Stomach (tissue), 9 donors: ENCODE measurements around the gene PPARGC1A. TPM values are rescaled to one million over a fixed set of nuclear protein-coding genes. Genes with fewer than 3 reads are reported as not detected.

Experiments used
- DNase-seq, 2 donors: peaks; one replicate each; pipeline versions ENCODE4 v3.0.0 to v3.0.0-alpha.2; 2013 to 2019
- H3K27ac ChIP-seq, 5 donors: fragments of 200-600 bp in 4 of 5; sonication (generic) in 4 of 5; one replicate each; pipeline ENCODE4 v1.5.1; 2013 to 2019; ENCODE audit warnings: mild to moderate bottlenecking in 1 of 5, moderate library complexity in 1 of 5
- H3K27me3 ChIP-seq, 3 donors: fragments of 200-600 bp; sonication (generic); one replicate each; pipeline ENCODE4 v1.5.1; 2017 to 2019; ENCODE audit warnings: mixed run types in 1 of 3
- H3K36me3 ChIP-seq, 4 donors: fragments of 200-600 bp; sonication (generic); 1 replicate in 3 of 4; 2 replicates in 1 of 4; pipeline ENCODE4 v1.5.1; 2016 to 2019
- H3K4me1 ChIP-seq, 4 donors: fragments of 200-600 bp; sonication (generic); one replicate each; pipeline ENCODE4 v1.5.1; 2016 to 2019
- H3K4me3 ChIP-seq, 4 donors: fragments of 200-600 bp; sonication (generic) in 3 of 4; one replicate each; pipeline ENCODE4 v1.5.1; 2016 to 2019; ENCODE audit warnings: mild to moderate bottlenecking in 1 of 4
- H3K9me3 ChIP-seq, 4 donors: fragments of 200-600 bp; sonication (generic); one replicate each; pipeline ENCODE4 v1.5.1; 2016 to 2019
- CTCF ChIP-seq, 7 experiments: fragments of 450-650 bp in 4 of 7; fragments of 200-600 bp in 3 of 7; sonication (generic) in 3 of 7; IDR thresholded peaks; one replicate each; pipeline ENCODE4 v1.5.1; 2016 to 2019; ENCODE audit warnings: antibody characterized with exemption in 7 of 7, control low read depth in 2 of 7, mild to moderate bottlenecking in 1 of 7
- EP300 ChIP-seq: sonication (generic); formaldehyde crosslinking; IDR thresholded peaks from one replicate; pipeline ENCODE4 v1.6.1; 2017; ENCODE audit warnings: antibody characterized with exemption
- POLR2A ChIP-seq, 4 donors: fragments of 450-650 bp; IDR thresholded peaks; one replicate each; pipeline ENCODE4 v1.6.1; 2016; ENCODE audit warnings: antibody characterized with exemption in 4 of 4, control low read depth in 2 of 4, mild to moderate bottlenecking in 1 of 4, moderate library complexity in 1 of 4
- POLR2AphosphoS5 ChIP-seq, 3 donors: sonication (generic); formaldehyde crosslinking; IDR thresholded peaks; one replicate each; pipeline ENCODE4 v1.6.1; 2016; ENCODE audit warnings: antibody characterized with exemption in 3 of 3
- WGBS, 5 donors: extraction: QIAGEN DNeasy Blood & Tissue Kit in 3 of 5; methylation state at CpG; one replicate each; pipeline versions ENCODE4 v1.1.5 to v1.1.7; 2013 to 2018; 5-methylcytosine and 5-hydroxymethylcytosine counted together
- intact Hi-C: fragments of 100-400 bp; cut with DNase I; formaldehyde crosslinking; loops from one replicate; pipeline ENCODE4 v1.15.1; 2023; ENCODE audit warnings: low total_unique reads
- polyA plus RNA-seq, 3 donors: library from polyadenylated mRNA; stranded (reverse); fragments of 200-250 nt; gene quantifications; one replicate each; pipeline ENCODE4 v1.2.3, GENCODE V29; 2013
- total RNA-seq, 5 donors: library from RNA; depleted of rRNA; stranded (reverse); fragments of >200 nt; gene quantifications; one replicate each; pipeline versions ENCODE4 v1.1.0 to v1.2.3, GENCODE V29; 2014 to 2016
- donor health status: healthy with polysubstance abuse.
- donor health status: Bipolar disorder and iron deficiency.
- donor health status: healthy.

Gene PPARGC1A
- total and polyA plus RNA-seq, 8 donors: 2.0 to 230 (median 13.1) TPM

- no peak overlapping the region for H3K4me3 ChIP-seq
- no peak for DNase-seq
- intact Hi-C loops: no loop called here
- no peaks in the 10 kb centered on the region for H3K36me3 ChIP-seq
- TF ChIP-seq POLR2AphosphoS5 (IDR thresholded peaks at IDR 0.05) (no peak), POLR2A (IDR thresholded peaks at IDR 0.05) (no peak), CTCF (IDR thresholded peaks at IDR 0.05) (no peak), EP300 (no peak)
- peak overlapping the region in 1 of 5 donors; percentile 77 for H3K27ac ChIP-seq
- 53 to 73% (median 65%) methylated on average over 3 of the region's 3 CpGs for WGBS, 5 donors
- H3K27me3 ChIP-seq: no peaks in the 10 kb centered on the region
- no peaks in the 10 kb centered on the region for H3K9me3 ChIP-seq
- peaks cover 4 to 36% (median 18%) of the 10 kb centered on the region in 4 donors for H3K4me1 ChIP-seq
These were observed 2.7 kb downstream of the PPARGC1A start for GRCh38 chr4:23887173-23887572.

- Histone ChIP-seq H3K4me3 (no peak overlapping the region), H3K9me3 (no peaks in the 10 kb centered on the region), H3K27ac (peak overlapping the region in 1 of 5 donors; percentile 5), H3K4me1 (peaks cover 4 to 32% (median 17%) of the 10 kb centered on the region in 4 donors), H3K36me3 (no peaks in the 10 kb centered on the region), H3K27me3 (no peaks in the 10 kb centered on the region)
- no peak for TF ChIP-seq CTCF (IDR thresholded peaks at IDR 0.05)
- no peak for TF ChIP-seq POLR2AphosphoS5 (IDR thresholded peaks at IDR 0.05)
- TF ChIP-seq EP300: no peak
- TF ChIP-seq POLR2A (IDR thresholded peaks at IDR 0.05): no peak
- DNase-seq: no peak
- intact Hi-C loops: no loop called here
- WGBS, 5 donors: 88 to 97% (median 90%) methylated on average over 6 of the region's 6 CpGs
These were observed 3.8 kb downstream of the PPARGC1A start for GRCh38 chr4:23885943-23886590.

- DNase-seq: no peak
- WGBS, 5 donors: 58 to 78% (median 62%) methylated on average over 1 of the region's 1 CpG
- H3K9me3 ChIP-seq: no peaks in the 10 kb centered on the region
- H3K4me3 ChIP-seq: no peak overlapping the region
- H3K4me1 ChIP-seq: peaks cover 2 to 19% (median 13%) of the 10 kb centered on the region in 4 donors
- TF ChIP-seq CTCF (IDR thresholded peaks at IDR 0.05) (no peak), EP300 (no peak), POLR2AphosphoS5 (IDR thresholded peaks at IDR 0.05) (no peak), POLR2A (IDR thresholded peaks at IDR 0.05) (no peak)
- intact Hi-C loops: no loop called here
- H3K27ac ChIP-seq: peak overlapping the region in 1 of 5 donors; percentile 33
- H3K27me3 ChIP-seq: no peaks in the 10 kb centered on the region
- no peaks in the 10 kb centered on the region for H3K36me3 ChIP-seq
These were observed 5.1 kb downstream of the PPARGC1A start for GRCh38 chr4:23884741-23885140.

GRCh38 chr4:23884261-23884660, 5.6 kb downstream of the PPARGC1A start:
- no peaks in the 10 kb centered on the region for H3K36me3 ChIP-seq
- peaks cover 0 to 19% (median 10%) of the 10 kb centered on the region in 4 donors for H3K4me1 ChIP-seq
- TF ChIP-seq POLR2A (IDR thresholded peaks at IDR 0.05) (no peak), POLR2AphosphoS5 (IDR thresholded peaks at IDR 0.05) (no peak), EP300 (no peak), CTCF (IDR thresholded peaks at IDR 0.05) (no peak)
- H3K9me3 ChIP-seq: no peaks in the 10 kb centered on the region
- H3K27me3 ChIP-seq: no peaks in the 10 kb centered on the region
- intact Hi-C loops: no loop called here
- DNase-seq: no peak
- peak overlapping the region in 1 of 5 donors; percentile 33 for H3K27ac ChIP-seq
- no peak overlapping the region for H3K4me3 ChIP-seq
